ENCODE results near the gene NAT9.

NAT9 gene

DNA sequence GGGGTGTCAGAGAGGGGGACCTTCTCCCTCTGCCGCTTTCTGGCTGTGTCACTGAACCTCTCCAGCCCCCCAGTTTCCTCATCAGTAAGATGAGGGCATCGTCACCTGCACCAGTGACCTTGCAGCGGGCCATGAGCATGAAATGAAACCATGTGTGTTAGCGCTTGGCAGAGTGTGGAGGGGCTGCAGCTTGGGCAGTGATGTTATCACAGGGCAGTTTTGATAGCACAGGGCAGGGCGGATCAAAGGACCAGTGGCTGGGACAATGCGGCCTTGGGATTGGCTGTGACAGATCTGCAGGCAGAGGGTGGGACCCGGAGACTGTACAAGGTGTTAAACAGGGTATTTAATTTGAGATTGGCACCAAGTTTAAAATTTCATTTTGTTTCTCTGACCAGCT lies 38.9 kb upstream of the NAT9 start:
- Histone ChIP-seq H3K4me3 (ENCODE audit: low read length) (no peak overlapping the region), H3K27ac (ENCODE audit: low read length) (no peak overlapping the region)

DNA sequence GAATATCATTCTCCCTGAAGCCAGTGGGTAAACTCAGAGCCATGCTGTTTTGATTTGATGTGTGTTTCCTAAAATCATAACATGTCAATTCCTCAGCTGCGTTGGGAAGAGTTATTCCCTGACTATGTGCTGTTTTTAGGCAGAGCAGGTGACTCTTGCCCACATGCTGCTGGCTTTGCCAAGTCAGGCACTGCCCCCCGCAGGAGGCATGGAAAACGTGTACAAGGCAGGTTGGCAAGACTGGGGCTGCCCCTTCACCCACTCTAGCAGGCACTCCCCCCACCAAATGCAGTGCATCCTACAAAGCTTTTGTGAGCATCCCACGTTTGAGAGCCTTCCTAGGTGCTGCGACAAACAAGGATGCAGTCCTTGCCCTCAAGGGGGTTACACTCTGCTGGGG lies 38.3 kb upstream of the NAT9 start:
- Histone ChIP-seq H3K36me3 (ENCODE audit: control insufficient read depth, low read depth, low read length) (peaks cover 6% of the 10 kb centered on the region), H3K9me3 (ENCODE audit: control insufficient read depth, low read depth, low read length) (no peaks in the 10 kb centered on the region), H3K27ac (ENCODE audit: low read length) (no peak overlapping the region), H3K4me1 (ENCODE audit: control insufficient read depth, low read depth, low read length) (no peaks in the 10 kb centered on the region), H3K27me3 (ENCODE audit: control insufficient read depth, insufficient read depth, low read length) (no peaks in the 10 kb centered on the region), H3K4me3 (ENCODE audit: low read length) (no peak overlapping the region), H3K9ac (ENCODE audit: low read length) (no peak overlapping the region)

More for the DNA sequence above, 38.9 kb upstream of the NAT9 start:
- H3K9me3 ChIP-seq (ENCODE audit: control insufficient read depth, low read depth, low read length), result no peaks in the 10 kb centered on the region
- peaks cover 4% of the 10 kb centered on the region for H3K36me3 ChIP-seq (ENCODE audit: control insufficient read depth, low read depth, low read length)
- H3K27me3 ChIP-seq (ENCODE audit: control insufficient read depth, insufficient read depth, low read length), result no peaks in the 10 kb centered on the region
- H3K4me1 ChIP-seq (ENCODE audit: control insufficient read depth, low read depth, low read length), result no peaks in the 10 kb centered on the region
- H3K9ac ChIP-seq (ENCODE audit: low read length), result no peak overlapping the region

DNA sequence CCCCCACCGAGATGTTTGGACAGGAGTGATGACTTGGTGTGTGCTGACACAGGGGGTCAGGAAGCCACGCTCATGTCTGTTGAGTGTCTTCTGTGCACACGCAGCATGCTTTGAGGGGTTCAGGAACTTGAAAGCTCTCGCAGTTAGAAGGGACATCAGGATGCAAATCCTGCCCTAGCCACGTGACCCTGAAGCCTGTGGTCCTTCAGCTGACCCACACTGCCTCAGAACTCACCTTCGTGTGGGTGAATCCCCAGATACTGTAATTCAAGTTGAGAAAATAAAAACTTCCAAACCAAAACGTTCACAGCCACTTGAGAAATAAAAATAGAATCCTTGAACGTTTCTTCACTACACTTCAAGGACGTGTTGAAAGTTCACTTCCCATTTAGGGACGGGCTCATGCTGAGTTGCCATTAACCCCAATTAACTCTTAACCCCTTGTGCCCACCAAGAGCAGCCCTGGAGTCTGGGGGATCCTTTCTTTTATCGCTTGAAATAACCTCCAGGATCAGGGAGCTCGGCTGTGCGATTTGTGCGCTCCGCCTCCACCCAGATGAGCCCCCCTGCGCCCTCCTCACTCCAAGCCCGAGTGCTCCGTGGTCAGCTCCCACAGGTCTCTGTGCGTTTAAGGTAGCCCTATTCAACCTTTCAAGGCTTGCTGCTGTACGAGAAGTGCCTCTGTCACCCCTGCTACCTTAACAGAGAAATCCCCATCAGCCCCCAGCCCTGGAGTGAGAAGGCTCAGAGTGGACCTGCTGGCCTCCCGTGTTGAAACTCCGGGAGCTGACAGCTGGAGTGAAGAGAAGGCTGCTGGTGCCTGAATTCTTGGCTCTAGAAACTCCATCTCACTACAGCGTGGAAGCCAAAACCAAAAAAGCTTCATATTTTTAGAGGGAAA lies 36.2 kb upstream of the NAT9 start:
- no peak overlapping the region for H3K27ac ChIP-seq (ENCODE audit: low read length)
- H3K4me3 ChIP-seq (ENCODE audit: low read length), result no peak overlapping the region
- H3K36me3 ChIP-seq (ENCODE audit: control insufficient read depth, low read depth, low read length), result peaks cover 6% of the 10 kb centered on the region
- H3K9me3 ChIP-seq (ENCODE audit: control insufficient read depth, low read depth, low read length), result no peaks in the 10 kb centered on the region
- H3K9ac ChIP-seq (ENCODE audit: low read length), result no peak overlapping the region
- no peaks in the 10 kb centered on the region for H3K4me1 ChIP-seq (ENCODE audit: control insufficient read depth, low read depth, low read length)
- H3K27me3 ChIP-seq (ENCODE audit: control insufficient read depth, insufficient read depth, low read length), result no peaks in the 10 kb centered on the region

DNA sequence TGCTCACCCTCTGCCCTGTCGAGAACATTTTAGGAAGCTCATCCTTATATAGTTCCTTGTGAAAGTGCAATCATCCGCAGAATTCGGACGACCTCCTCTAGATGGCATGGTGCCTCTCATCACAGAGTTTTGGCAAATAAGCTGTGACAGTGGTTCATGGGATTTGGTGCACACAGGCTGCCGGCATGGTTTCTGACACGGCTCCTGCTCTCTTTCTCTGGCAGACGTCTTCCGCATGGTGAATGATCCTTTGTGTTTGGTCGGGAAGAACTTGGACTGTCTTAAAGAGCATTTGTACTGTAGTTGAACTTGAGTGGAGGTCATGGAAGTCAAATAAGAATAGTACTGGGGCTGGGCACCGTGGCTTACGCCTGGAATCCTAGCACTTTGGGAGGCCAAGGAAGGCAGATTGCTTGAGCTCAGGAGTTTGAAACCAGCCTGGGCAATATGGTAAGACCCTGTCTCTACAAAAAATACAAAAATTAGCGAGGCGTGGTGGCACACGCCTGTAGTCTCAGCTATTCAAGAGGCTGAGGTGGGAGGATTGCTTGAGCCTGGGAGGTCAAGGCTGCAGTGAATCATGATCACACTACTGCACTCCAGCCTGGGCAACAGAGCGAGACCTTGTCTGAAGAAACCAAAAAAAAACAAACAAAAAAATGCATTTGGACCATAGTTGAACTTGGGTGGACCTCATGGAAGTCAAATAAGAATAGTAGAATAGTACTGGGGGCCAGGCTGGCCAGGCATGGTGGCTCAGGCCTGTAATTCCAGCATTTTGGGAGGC lies 34.7 kb upstream of the NAT9 start:
- no peaks in the 10 kb centered on the region for H3K27me3 ChIP-seq (ENCODE audit: control insufficient read depth, insufficient read depth, low read length)
- H3K36me3 ChIP-seq (ENCODE audit: control insufficient read depth, low read depth, low read length), result peaks cover 2% of the 10 kb centered on the region

DNA sequence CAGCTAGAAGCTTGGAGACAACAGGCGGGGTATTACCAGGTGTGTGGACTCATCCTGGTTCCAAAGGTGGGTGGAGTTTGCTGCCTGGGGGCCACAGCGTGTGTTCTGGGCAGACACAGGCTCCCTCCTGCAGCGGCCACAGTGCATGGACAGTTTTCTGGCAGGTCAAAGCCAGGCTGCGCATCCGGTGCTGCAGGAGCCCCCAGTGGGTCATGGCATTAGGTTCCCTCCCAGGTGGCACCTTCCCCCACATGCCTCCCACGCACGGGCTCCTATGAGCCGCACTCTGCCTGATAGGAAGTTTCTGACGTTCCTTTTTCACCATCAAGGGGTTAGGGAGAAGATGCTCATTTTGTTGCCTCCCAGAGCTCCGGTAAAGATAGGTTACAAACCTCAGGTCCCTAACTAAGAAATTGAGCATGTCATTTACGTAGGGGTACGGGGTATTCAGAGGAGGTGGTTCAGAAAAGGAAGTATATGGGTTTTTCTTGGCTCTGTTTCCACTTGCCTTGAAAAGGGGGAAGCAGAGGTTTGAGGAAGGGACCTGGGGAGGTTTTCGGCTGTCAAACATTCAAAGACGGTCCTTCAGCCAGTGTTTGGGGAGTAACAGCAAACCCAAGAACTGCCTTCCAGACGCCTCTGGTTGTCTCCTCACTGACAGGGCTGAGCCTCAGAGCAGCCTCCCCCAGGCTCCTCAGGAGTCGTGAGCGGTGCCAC lies 32.7 kb upstream of the NAT9 start:
- Histone ChIP-seq H3K4me1 (ENCODE audit: control insufficient read depth, low read depth, low read length) (no peaks in the 10 kb centered on the region), H3K9ac (ENCODE audit: low read length) (no peak overlapping the region), H3K36me3 (ENCODE audit: control insufficient read depth, low read depth, low read length) (peaks cover 2% of the 10 kb centered on the region), H3K27ac (ENCODE audit: low read length) (no peak overlapping the region), H3K27me3 (ENCODE audit: control insufficient read depth, insufficient read depth, low read length) (no peaks in the 10 kb centered on the region), H3K9me3 (ENCODE audit: control insufficient read depth, low read depth, low read length) (no peaks in the 10 kb centered on the region), H3K4me3 (ENCODE audit: low read length) (no peak overlapping the region)

More for the DNA sequence above, 34.7 kb upstream of the NAT9 start:
- Histone ChIP-seq H3K4me1 (ENCODE audit: control insufficient read depth, low read depth, low read length) (no peaks in the 10 kb centered on the region), H3K9me3 (ENCODE audit: control insufficient read depth, low read depth, low read length) (no peaks in the 10 kb centered on the region), H3K9ac (ENCODE audit: low read length) (no peak overlapping the region), H3K27ac (ENCODE audit: low read length) (no peak overlapping the region), H3K4me3 (ENCODE audit: low read length) (no peak overlapping the region)

DNA sequence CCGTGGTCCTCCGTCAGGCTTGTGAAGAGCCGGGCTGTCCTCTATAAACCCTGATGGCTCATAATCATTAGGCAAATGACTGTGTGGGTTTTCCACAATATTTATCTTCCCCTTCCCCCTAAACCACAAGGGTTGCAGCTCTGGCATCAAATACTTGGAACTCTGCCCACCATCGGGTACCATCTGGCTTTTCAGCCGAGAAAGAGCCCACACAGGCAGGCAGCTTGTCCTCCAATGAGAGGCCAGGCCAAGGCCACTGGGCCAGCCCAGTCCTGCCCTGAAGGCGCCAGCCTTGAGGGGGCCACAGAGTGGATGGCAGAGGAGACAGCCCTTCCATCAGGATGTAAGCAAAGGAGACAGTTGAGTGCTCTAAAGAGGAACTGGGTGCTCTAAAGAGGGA lies 31.8 kb upstream of the NAT9 start:
- Histone ChIP-seq H3K27ac (ENCODE audit: low read length) (no peak overlapping the region), H3K36me3 (ENCODE audit: control insufficient read depth, low read depth, low read length) (peaks cover 2% of the 10 kb centered on the region), H3K27me3 (ENCODE audit: control insufficient read depth, insufficient read depth, low read length) (no peaks in the 10 kb centered on the region), H3K4me3 (ENCODE audit: low read length) (no peak overlapping the region), H3K9me3 (ENCODE audit: control insufficient read depth, low read depth, low read length) (no peaks in the 10 kb centered on the region), H3K4me1 (ENCODE audit: control insufficient read depth, low read depth, low read length) (no peaks in the 10 kb centered on the region), H3K9ac (ENCODE audit: low read length) (no peak overlapping the region)

DNA sequence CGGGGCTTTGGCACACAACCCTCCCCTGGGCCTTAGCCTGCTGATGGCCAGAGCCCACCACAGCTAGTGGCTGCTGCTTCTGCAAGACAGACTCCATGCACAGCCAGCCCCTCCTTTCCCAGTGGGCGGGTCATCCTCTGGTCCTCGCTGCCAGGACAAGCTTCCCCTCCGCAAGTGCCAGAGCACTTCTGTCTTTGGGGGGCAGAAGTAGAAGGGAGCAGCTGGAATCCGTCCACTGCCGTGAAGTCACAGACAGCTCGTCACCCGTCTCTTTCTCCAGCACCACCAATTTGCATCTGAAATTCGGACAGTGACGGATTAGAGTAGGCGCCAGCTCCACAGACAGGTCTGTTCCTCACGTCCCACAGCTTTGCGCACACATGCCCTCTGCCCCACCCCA lies 31.3 kb upstream of the NAT9 start:
- Histone ChIP-seq H3K4me1 (ENCODE audit: control insufficient read depth, low read depth, low read length) (no peaks in the 10 kb centered on the region), H3K27me3 (ENCODE audit: control insufficient read depth, insufficient read depth, low read length) (no peaks in the 10 kb centered on the region), H3K36me3 (ENCODE audit: control insufficient read depth, low read depth, low read length) (peaks cover 2% of the 10 kb centered on the region), H3K9ac (ENCODE audit: low read length) (no peak overlapping the region), H3K4me3 (ENCODE audit: low read length) (no peak overlapping the region), H3K9me3 (ENCODE audit: control insufficient read depth, low read depth, low read length) (no peaks in the 10 kb centered on the region), H3K27ac (ENCODE audit: low read length) (no peak overlapping the region)

DNA sequence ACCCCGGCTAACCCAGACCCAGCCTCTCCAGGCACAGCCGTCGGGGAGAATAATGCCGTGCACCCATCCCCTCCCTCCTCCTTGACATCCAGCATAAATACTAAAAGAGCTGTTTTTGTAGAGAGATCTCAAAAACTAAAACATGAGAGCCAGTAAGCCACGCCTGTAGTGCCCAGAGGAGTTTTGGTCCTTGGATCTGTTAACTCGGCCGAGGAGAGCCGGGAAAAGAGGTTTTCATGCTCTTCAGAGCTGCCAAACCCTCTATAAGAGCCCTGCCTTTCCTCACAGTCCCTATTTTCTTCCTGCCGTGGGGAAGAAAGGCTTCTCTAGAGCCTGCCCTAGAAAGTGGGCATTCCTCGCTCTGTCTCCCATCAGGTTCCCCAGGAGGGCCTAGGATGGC lies 30.2 kb upstream of the NAT9 start:
- no peaks in the 10 kb centered on the region for H3K4me1 ChIP-seq (ENCODE audit: control insufficient read depth, low read depth, low read length)
- H3K4me3 ChIP-seq (ENCODE audit: low read length), result no peak overlapping the region
- H3K27ac ChIP-seq (ENCODE audit: low read length), result no peak overlapping the region
- H3K36me3 ChIP-seq (ENCODE audit: control insufficient read depth, low read depth, low read length), result peaks cover 2% of the 10 kb centered on the region
- no peaks in the 10 kb centered on the region for H3K9me3 ChIP-seq (ENCODE audit: control insufficient read depth, low read depth, low read length)
- H3K9ac ChIP-seq (ENCODE audit: low read length), result no peak overlapping the region
- H3K27me3 ChIP-seq (ENCODE audit: control insufficient read depth, insufficient read depth, low read length), result no peaks in the 10 kb centered on the region

DNA sequence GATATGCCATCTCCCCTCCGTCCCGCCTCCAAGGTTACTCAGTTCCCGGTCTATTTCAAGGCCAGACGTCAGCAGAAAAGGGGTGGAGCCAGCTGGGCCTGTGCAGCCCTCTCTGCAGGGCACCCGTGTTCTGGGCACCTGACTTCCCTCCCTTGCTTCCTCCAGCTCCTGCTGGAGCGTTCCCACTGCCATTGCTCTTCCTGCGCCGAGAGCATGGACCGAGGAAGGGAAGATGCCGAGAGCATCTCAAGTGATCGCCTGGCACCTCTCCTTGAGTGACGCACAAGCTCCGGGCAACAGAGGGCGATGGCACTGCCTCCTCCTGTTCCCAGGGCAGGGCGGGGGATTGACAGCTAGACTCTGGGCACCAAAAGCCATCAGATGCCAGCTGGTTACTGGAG lies 29.4 kb upstream of the NAT9 start:
- Histone ChIP-seq H3K27ac (ENCODE audit: low read length) (no peak overlapping the region), H3K36me3 (ENCODE audit: control insufficient read depth, low read depth, low read length) (peaks cover 3% of the 10 kb centered on the region), H3K9ac (ENCODE audit: low read length) (no peak overlapping the region), H3K9me3 (ENCODE audit: control insufficient read depth, low read depth, low read length) (no peaks in the 10 kb centered on the region), H3K4me3 (ENCODE audit: low read length) (no peak overlapping the region), H3K4me1 (ENCODE audit: control insufficient read depth, low read depth, low read length) (no peaks in the 10 kb centered on the region), H3K27me3 (ENCODE audit: control insufficient read depth, insufficient read depth, low read length) (no peaks in the 10 kb centered on the region)

DNA sequence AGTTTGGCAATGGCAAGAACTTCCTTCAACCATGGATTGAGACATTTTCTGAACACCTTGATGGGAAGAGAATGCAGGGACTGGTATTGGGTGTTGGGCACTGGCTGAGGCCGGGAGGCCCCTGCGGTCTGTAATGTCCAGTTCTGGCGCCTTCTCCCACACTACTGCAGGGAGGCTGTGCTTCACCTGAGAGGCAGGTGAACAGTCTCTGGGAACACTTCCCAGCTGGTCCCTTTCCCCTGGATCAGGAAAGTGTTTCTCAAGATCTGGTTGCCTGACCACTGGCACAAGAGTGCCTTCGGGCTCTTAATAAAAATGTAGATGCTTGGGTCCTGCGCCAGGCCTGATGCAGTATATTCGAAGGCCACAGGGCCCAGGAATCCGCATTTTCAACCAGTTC lies 28.5 kb upstream of the NAT9 start:
- no peaks in the 10 kb centered on the region for H3K27me3 ChIP-seq (ENCODE audit: control insufficient read depth, insufficient read depth, low read length)
- H3K4me3 ChIP-seq (ENCODE audit: low read length), result no peak overlapping the region
- H3K36me3 ChIP-seq (ENCODE audit: control insufficient read depth, low read depth, low read length), result peaks cover 9% of the 10 kb centered on the region
- no peak overlapping the region for H3K27ac ChIP-seq (ENCODE audit: low read length)
- H3K4me1 ChIP-seq (ENCODE audit: control insufficient read depth, low read depth, low read length), result no peaks in the 10 kb centered on the region
- no peaks in the 10 kb centered on the region for H3K9me3 ChIP-seq (ENCODE audit: control insufficient read depth, low read depth, low read length)
- H3K9ac ChIP-seq (ENCODE audit: low read length), result no peak overlapping the region

DNA sequence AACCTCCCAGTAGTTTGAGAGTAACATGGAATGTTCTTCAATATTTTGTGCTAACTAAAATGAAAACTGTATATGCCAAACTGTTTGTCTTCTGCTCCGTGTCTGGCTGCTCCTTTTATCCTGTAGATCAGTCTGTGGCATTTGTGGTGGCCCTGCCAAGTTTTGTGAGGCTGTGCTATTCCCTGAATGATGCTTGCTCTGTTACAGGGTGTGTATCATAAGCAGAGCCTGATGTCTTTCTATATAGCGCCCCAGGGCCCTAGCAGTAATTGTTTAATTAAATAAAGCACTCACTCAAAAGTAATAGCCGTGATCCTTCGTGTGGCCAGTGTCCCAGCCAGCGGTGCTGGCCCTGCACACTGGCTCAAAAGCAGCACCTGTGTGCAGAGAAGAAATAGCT lies 27.8 kb upstream of the NAT9 start:
- no peaks in the 10 kb centered on the region for H3K9me3 ChIP-seq (ENCODE audit: control insufficient read depth, low read depth, low read length)
- H3K27me3 ChIP-seq (ENCODE audit: control insufficient read depth, insufficient read depth, low read length), result no peaks in the 10 kb centered on the region
- H3K36me3 ChIP-seq (ENCODE audit: control insufficient read depth, low read depth, low read length), result peaks cover 9% of the 10 kb centered on the region
- no peak overlapping the region for H3K4me3 ChIP-seq (ENCODE audit: low read length)
- no peaks in the 10 kb centered on the region for H3K4me1 ChIP-seq (ENCODE audit: control insufficient read depth, low read depth, low read length)
- no peak overlapping the region for H3K27ac ChIP-seq (ENCODE audit: low read length)
- H3K9ac ChIP-seq (ENCODE audit: low read length), result no peak overlapping the region
